Right ventricle myocardium superior (tissue), 1 donor: Measurements from ENCODE around the gene B4GALT4. TPM values are rescaled to one million over a fixed set of nuclear protein-coding genes. Genes with fewer than 3 reads are reported as not detected.

Experiments used
- ATAC-seq: fragments of 200-7000 bp; cut with Tn5 transposase; one replicate; pipeline ENCODE4 v1.9.1; 2020; ENCODE audit warnings: mild to moderate bottlenecking; ENCODE audit not compliant: poor library complexity
- DNase-seq: peaks from one replicate; pipeline ENCODE4 v3.0.0-alpha.2; 2020
- intact Hi-C: fragments of 100-400 bp; cut with DNase I; formaldehyde crosslinking; loops from one replicate; pipeline ENCODE4 v1.11.2; 2022
- total RNA-seq: library from RNA; stranded (reverse); fragmentation: NEBNext Ultra II Directional; extraction: Animal tissue kit (Norgen Biotek cat#: 25700); gene quantifications from one replicate; pipeline ENCODE4 v1.2.1, GENCODE V29; 2021
- donor health status: DM: no; HTN: yes; CAD: no; lungs with severe emphysema.

The B4GALT4 gene
- total RNA-seq, 1 donor from 2014 or later, result 10.5 TPM

GRCh38 chr3:119211803-119212202, 28.9 kb downstream of the B4GALT4 start:
- DNase-seq, result no peak
- ATAC-seq, result no peak
- intact Hi-C loops, result no loop called here

GRCh38 chr3:119211193-119211592, 29.5 kb downstream of the B4GALT4 start:
- DNase-seq, result no peak
- intact Hi-C loops, result no loop called here
- no peak for ATAC-seq

GRCh38 chr3:119207512-119207875, 33.2 kb downstream of the B4GALT4 start:
- DNase-seq (no peak), ATAC-seq (no peak)
- intact Hi-C loops, result no loop called here

GRCh38 chr3:119206611-119207511, 33.8 kb downstream of the B4GALT4 start:
- intact Hi-C loops, result no loop called here
- ATAC-seq, result peak; percentile 79
- DNase-seq, result no peak

- intact Hi-C loops, result no loop called here
- DNase-seq (no peak), ATAC-seq (no peak)
These were observed 35.0 kb downstream of the B4GALT4 start for GRCh38 chr3:119205685-119206084.

- intact Hi-C loops, result no loop called here
- no peak for ATAC-seq
These were observed 35.5 kb downstream of the B4GALT4 start for GRCh38 chr3:119205209-119205608.

GRCh38 chr3:119195911-119196310, 44.8 kb downstream of the B4GALT4 start:
- ATAC-seq (no peak), DNase-seq (no peak)
- intact Hi-C loops, result no loop called here

More at GRCh38 chr3:119205209-119205608, 35.5 kb downstream of the B4GALT4 start:
- DNase-seq, result no peak

- ATAC-seq, result no peak
- DNase-seq, result no peak
- intact Hi-C loops, result no loop called here
These were observed 45.6 kb downstream of the B4GALT4 start for GRCh38 chr3:119195151-119195476.

GRCh38 chr3:119194237-119195150, 46.2 kb downstream of the B4GALT4 start:
- DNase-seq, result no peak
- intact Hi-C loops, result no loop called here
- no peak for ATAC-seq

- intact Hi-C loops, result no loop called here
- DNase-seq (no peak), ATAC-seq (no peak)
These were observed 48.9 kb downstream of the B4GALT4 start for GRCh38 chr3:119191800-119192199.

- DNase-seq (no peak), ATAC-seq (no peak)
- intact Hi-C loops, result no loop called here
These were observed 53.4 kb downstream of the B4GALT4 start for GRCh38 chr3:119187266-119187665.

GRCh38 chr3:119184796-119185570, 55.7 kb downstream of the B4GALT4 start:
- ATAC-seq (no peak), DNase-seq (no peak)
- intact Hi-C loops, result no loop called here

GRCh38 chr3:119184111-119184510, 56.6 kb downstream of the B4GALT4 start:
- intact Hi-C loops, result no loop called here
- DNase-seq (no peak), ATAC-seq (no peak)

- DNase-seq, result no peak
- intact Hi-C loops, result no loop called here
- ATAC-seq, result no peak
These were observed 58.9 kb downstream of the B4GALT4 start for GRCh38 chr3:119181765-119182164.

- no peak for DNase-seq
- intact Hi-C loops, result no loop called here
- ATAC-seq, result no peak
These were observed 63.4 kb downstream of the B4GALT4 start for GRCh38 chr3:119177321-119177720.

GRCh38 chr3:119176778-119177177, 63.9 kb downstream of the B4GALT4 start:
- no peak for DNase-seq
- intact Hi-C loops, result no loop called here
- no peak for ATAC-seq

- intact Hi-C loops, result no loop called here
- ATAC-seq, result no peak
- no peak for DNase-seq
These were observed 64.6 kb downstream of the B4GALT4 start for GRCh38 chr3:119175872-119176756.

- no peak for DNase-seq
These were observed 67.4 kb downstream of the B4GALT4 start, which contains the start of gene UPK1B for GRCh38 chr3:119173325-119173724. Gene UPK1B (plus strand): TSS chr3:119173598. CDS start chr3:119186742, 13,144 bp downstream.

More at GRCh38 chr3:119173325-119173724, 67.4 kb downstream of the B4GALT4 start, which contains the start of gene UPK1B:
- ATAC-seq, result no peak
- intact Hi-C loops, result no loop called here
